Prostate gland (tissue), 2 donors: ENCODE measurements around the gene MYCBP. TPM values are rescaled to one million over a fixed set of nuclear protein-coding genes. Genes with fewer than 3 reads are reported as not detected.

Experiments
- DNase-seq: peaks from one replicate; pipeline ENCODE4 v3.0.0-alpha.2; 2019; ENCODE audit warnings: low spot score
- H3K27ac ChIP-seq, 2 donors: fragments of 200-600 bp; sonication (generic); 2 replicates each; pipeline ENCODE4 v1.5.1; 2017 to 2019
- H3K27me3 ChIP-seq: fragments of 200-600 bp; sonication (generic); replicated peaks from 2 replicates; pipeline ENCODE4 v1.5.1; 2019; ENCODE audit not compliant: insufficient read depth
- H3K36me3 ChIP-seq, 2 donors: fragments of 200-600 bp; sonication (generic); 1 replicate in 1 of 2; 2 replicates in 1 of 2; pipeline versions ENCODE4 v1.5.1 to v1.8.1; 2017 to 2019
- H3K4me1 ChIP-seq: fragments of 200-600 bp; sonication (generic); replicated peaks from 2 replicates; pipeline ENCODE4 v1.5.1; 2019
- H3K4me3 ChIP-seq, 2 donors: fragments of 200-600 bp; sonication (generic); 2 replicates each; pipeline ENCODE4 v1.5.1; 2017 to 2019
- H3K9me3 ChIP-seq: fragments of 200-600 bp; sonication (generic); 2 replicates; pipeline ENCODE4 v1.5.1; 2017
- POLR2A ChIP-seq: fragments of 450-650 bp; IDR thresholded peaks from one replicate; pipeline ENCODE4 v1.6.1; 2016; ENCODE audit warnings: antibody characterized with exemption, mild to moderate bottlenecking
- POLR2AphosphoS5 ChIP-seq: sonication (generic); formaldehyde crosslinking; IDR thresholded peaks from one replicate; pipeline ENCODE4 v1.6.1; 2017; ENCODE audit warnings: antibody characterized with exemption
- WGBS: methylation state at CpG from one replicate; pipeline ENCODE4 v1.1.5; 2018; 5-methylcytosine and 5-hydroxymethylcytosine counted together
- intact Hi-C: fragments of 100-400 bp; cut with DNase I; formaldehyde crosslinking; loops from one replicate; pipeline ENCODE4 v1.14.2; 2022
- total RNA-seq, 2 donors: library from RNA; depleted of rRNA; stranded (reverse); fragments of >200 nt; gene quantifications; one replicate each; pipeline ENCODE4 v1.1.0, GENCODE V29; 2016
- TF ChIP-seq, protein P1 (sequence below), 4 experiments: fragments of 200-600 bp in 2 of 4; fragments of 450-650 bp in 2 of 4; sonication (generic) in 2 of 4; IDR thresholded peaks; 1 replicate in 3 of 4; 2 replicates in 1 of 4; pipeline ENCODE4 v1.5.1; 2016 to 2019; ENCODE audit warnings: antibody characterized with exemption in 4 of 4, mild to moderate bottlenecking in 2 of 4, moderate library complexity in 2 of 4

Gene MYCBP
- total RNA-seq, 2 donors from 2014 or later = 25.7 to 45.9 TPM

GRCh38 chr1:38827318-38827717 lies 45.8 kb downstream of the MYCBP start:
- no peak for DNase-seq
- Histone ChIP-seq H3K4me3 (no peak overlapping the region), H3K9me3 (no peaks in the 10 kb centered on the region), H3K27me3 (no peaks in the 10 kb centered on the region), H3K36me3 (no peaks in the 10 kb centered on the region), H3K4me1 (no peaks in the 10 kb centered on the region), H3K27ac (no peak overlapping the region)
- TF ChIP-seq POLR2A (no peak), POLR2AphosphoS5 (no peak)
- TF ChIP-seq, protein P1, sequence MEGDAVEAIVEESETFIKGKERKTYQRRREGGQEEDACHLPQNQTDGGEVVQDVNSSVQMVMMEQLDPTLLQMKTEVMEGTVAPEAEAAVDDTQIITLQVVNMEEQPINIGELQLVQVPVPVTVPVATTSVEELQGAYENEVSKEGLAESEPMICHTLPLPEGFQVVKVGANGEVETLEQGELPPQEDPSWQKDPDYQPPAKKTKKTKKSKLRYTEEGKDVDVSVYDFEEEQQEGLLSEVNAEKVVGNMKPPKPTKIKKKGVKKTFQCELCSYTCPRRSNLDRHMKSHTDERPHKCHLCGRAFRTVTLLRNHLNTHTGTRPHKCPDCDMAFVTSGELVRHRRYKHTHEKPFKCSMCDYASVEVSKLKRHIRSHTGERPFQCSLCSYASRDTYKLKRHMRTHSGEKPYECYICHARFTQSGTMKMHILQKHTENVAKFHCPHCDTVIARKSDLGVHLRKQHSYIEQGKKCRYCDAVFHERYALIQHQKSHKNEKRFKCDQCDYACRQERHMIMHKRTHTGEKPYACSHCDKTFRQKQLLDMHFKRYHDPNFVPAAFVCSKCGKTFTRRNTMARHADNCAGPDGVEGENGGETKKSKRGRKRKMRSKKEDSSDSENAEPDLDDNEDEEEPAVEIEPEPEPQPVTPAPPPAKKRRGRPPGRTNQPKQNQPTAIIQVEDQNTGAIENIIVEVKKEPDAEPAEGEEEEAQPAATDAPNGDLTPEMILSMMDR (IDR thresholded peaks at IDR 0.05) = no peak
- 68% methylated on average over 2 of the region's 2 CpGs for WGBS
- intact Hi-C loops = no loop called here

DNA sequence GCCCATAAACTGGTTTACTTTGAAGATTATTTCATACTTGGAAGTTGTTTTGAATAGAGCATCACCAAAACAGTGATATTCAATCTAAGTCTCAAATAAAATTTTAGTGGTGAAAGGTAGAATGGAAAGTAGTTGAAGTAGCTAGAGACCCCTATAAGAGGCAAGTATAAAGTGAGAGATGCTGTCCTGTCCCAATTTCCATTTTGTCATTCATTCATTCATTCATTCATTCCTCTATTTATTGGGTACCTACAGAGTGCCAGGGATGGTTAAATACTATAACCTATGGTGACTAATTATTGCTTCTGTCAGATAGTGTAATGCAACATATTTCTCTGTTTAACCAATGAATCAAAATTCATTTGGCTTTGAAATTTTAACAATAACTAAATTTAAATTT lies 46.3 kb downstream of the MYCBP start:
- no peak for DNase-seq
- no peak overlapping the region for H3K27ac ChIP-seq
- no peaks in the 10 kb centered on the region for H3K9me3 ChIP-seq
- no peaks in the 10 kb centered on the region for H3K27me3 ChIP-seq
- no peaks in the 10 kb centered on the region for H3K4me1 ChIP-seq
- intact Hi-C loops = no loop called here
- no peaks in the 10 kb centered on the region for H3K36me3 ChIP-seq
- no peak for TF ChIP-seq POLR2A
- TF ChIP-seq POLR2AphosphoS5 = no peak
- TF ChIP-seq, protein P1 (IDR thresholded peaks at IDR 0.05) = no peak
- no peak overlapping the region for H3K4me3 ChIP-seq

GRCh38 chr1:38826262-38826661 lies 46.9 kb downstream of the MYCBP start:
- no peaks in the 10 kb centered on the region for H3K27me3 ChIP-seq
- H3K4me3 ChIP-seq = no peak overlapping the region
- no peak for DNase-seq
- no peaks in the 10 kb centered on the region for H3K9me3 ChIP-seq
- 33% methylated on average over 3 of the region's 3 CpGs for WGBS
- H3K4me1 ChIP-seq = no peaks in the 10 kb centered on the region
- intact Hi-C loops = no loop called here
- TF ChIP-seq POLR2A (no peak), POLR2AphosphoS5 (no peak)
- TF ChIP-seq, protein P1 (IDR thresholded peaks at IDR 0.05) = no peak
- H3K27ac ChIP-seq = no peak overlapping the region
- no peaks in the 10 kb centered on the region for H3K36me3 ChIP-seq

DNA sequence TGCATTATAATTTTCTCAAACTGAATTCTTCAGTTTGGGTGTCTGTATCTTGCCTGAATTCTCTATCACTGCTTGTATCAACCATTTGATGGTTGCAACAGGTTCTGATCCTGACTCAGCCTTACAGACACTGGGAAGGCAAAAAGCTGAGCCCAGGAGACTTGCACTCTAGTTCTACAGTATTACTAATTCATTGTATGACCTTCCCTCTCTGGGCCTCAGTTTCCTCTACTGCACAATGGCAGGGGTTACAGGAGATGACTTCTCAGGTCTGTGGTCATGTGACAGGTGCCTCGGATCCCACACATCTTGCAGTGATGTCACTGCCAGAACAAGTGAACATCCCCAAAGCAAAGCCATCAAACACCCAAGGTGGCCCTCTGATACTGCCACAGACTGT lies 52.3 kb downstream of the MYCBP start:
- intact Hi-C loops = no loop called here
- H3K27ac ChIP-seq = no peak overlapping the region
- H3K27me3 ChIP-seq = peaks cover 6% of the 10 kb centered on the region
- no peak overlapping the region for H3K4me3 ChIP-seq
- H3K36me3 ChIP-seq = no peaks in the 10 kb centered on the region
- WGBS = 45% methylated on average over 1 of the region's 1 CpG
- H3K9me3 ChIP-seq = no peaks in the 10 kb centered on the region
- no peak for TF ChIP-seq POLR2AphosphoS5
- DNase-seq = no peak
- H3K4me1 ChIP-seq = no peaks in the 10 kb centered on the region

GRCh38 chr1:38819516-38819915 lies 53.6 kb downstream of the MYCBP start:
- TF ChIP-seq, protein P1 (IDR thresholded peaks at IDR 0.05) = no peak
- TF ChIP-seq POLR2A (no peak), POLR2AphosphoS5 (no peak)
- WGBS = 73% methylated on average over 2 of the region's 2 CpGs
- intact Hi-C loops = no loop called here

More at GRCh38 chr1:38819516-38819915, 53.6 kb downstream of the MYCBP start:
- Histone ChIP-seq H3K9me3 (no peaks in the 10 kb centered on the region), H3K4me1 (no peaks in the 10 kb centered on the region), H3K4me3 (no peak overlapping the region), H3K27me3 (peaks cover 6% of the 10 kb centered on the region), H3K36me3 (no peaks in the 10 kb centered on the region), H3K27ac (no peak overlapping the region)
- DNase-seq = no peak
